ENCODE data around the gene DISP2. TPM values are rescaled to one million over a fixed set of nuclear protein-coding genes. Genes with fewer than 3 reads are reported as not detected.

DISP2 gene
- total RNA-seq, 1 experiment from 2014 or later, result 0.21 TPM

- no peak for DNase-seq (ENCODE audit: low read depth in 1 of 2, low spot score in 2 of 2)
- no peaks in the 10 kb centered on the region for H3K9me3 ChIP-seq (replicated peaks)
- H3K27me3 ChIP-seq (replicated peaks), result no peaks in the 10 kb centered on the region
- no peak overlapping the region for H3K4me3 ChIP-seq
- no peak overlapping the region for H3K27ac ChIP-seq
- peaks cover 98% of the 10 kb centered on the region for H3K36me3 ChIP-seq
- H3K4me1 ChIP-seq (replicated peaks), result peaks cover 8% of the 10 kb centered on the region
Observed at GRCh38 chr15:40388941-40389823, 31.2 kb downstream of the DISP2 start.

GRCh38 chr15:40389824-40390595, 32.0 kb downstream of the DISP2 start:
- Histone ChIP-seq H3K4me3 (no peak overlapping the region), H3K36me3 (peaks cover 99% of the 10 kb centered on the region), H3K4me1 (replicated peaks) (peaks cover 4% of the 10 kb centered on the region; the same call in 1 of the 2 replicates), H3K27ac (no peak overlapping the region), H3K9me3 (replicated peaks) (no peaks in the 10 kb centered on the region), H3K27me3 (replicated peaks) (no peaks in the 10 kb centered on the region)
- DNase-seq (ENCODE audit: low read depth in 1 of 2, low spot score in 2 of 2), result no peak

- DNase-seq (ENCODE audit: low read depth in 1 of 2, low spot score in 2 of 2), result no peak
- H3K4me1 ChIP-seq (replicated peaks), result no peaks in the 10 kb centered on the region
- H3K27me3 ChIP-seq (replicated peaks), result no peaks in the 10 kb centered on the region
- H3K27ac ChIP-seq, result no peak overlapping the region
- no peaks in the 10 kb centered on the region for H3K9me3 ChIP-seq (replicated peaks)
- H3K4me3 ChIP-seq, result no peak overlapping the region
- peaks cover 76% of the 10 kb centered on the region for H3K36me3 ChIP-seq
Observed at GRCh38 chr15:40392986-40393948, 35.2 kb downstream of the DISP2 start.

- Histone ChIP-seq H3K9me3 (replicated peaks) (no peaks in the 10 kb centered on the region), H3K4me3 (no peak overlapping the region), H3K27ac (no peak overlapping the region), H3K4me1 (replicated peaks) (no peaks in the 10 kb centered on the region), H3K27me3 (replicated peaks) (no peaks in the 10 kb centered on the region), H3K36me3 (peaks cover 30% of the 10 kb centered on the region)
- DNase-seq (ENCODE audit: low read depth in 1 of 2, low spot score in 2 of 2), result no peak
Observed at GRCh38 chr15:40397688-40398412, 39.8 kb downstream of the DISP2 start.

GRCh38 chr15:40398413-40398873, 40.4 kb downstream of the DISP2 start:
- H3K27me3 ChIP-seq (replicated peaks), result no peaks in the 10 kb centered on the region
- no peak overlapping the region for H3K4me3 ChIP-seq
- H3K36me3 ChIP-seq, result peaks cover 24% of the 10 kb centered on the region
- no peaks in the 10 kb centered on the region for H3K4me1 ChIP-seq (replicated peaks)
- DNase-seq (ENCODE audit: low read depth in 1 of 2, low spot score in 2 of 2), result no peak
- H3K9me3 ChIP-seq (replicated peaks), result no peaks in the 10 kb centered on the region
- H3K27ac ChIP-seq, result no peak overlapping the region

- no peak for DNase-seq (ENCODE audit: low read depth in 1 of 2, low spot score in 2 of 2)
- H3K27ac ChIP-seq, result no peak overlapping the region
Observed at GRCh38 chr15:40399370-40399769, 41.4 kb downstream of the DISP2 start.

GRCh38 chr15:40405501-40406381, 47.7 kb downstream of the DISP2 start, which contains the start of gene IVD:
Gene IVD (plus strand): TSS chr15:40405795. CDS start chr15:40405828, 33 bp downstream.
- Histone ChIP-seq H3K4me3 (peak within 1 kb of the TSS; percentile 66), H3K27me3 (replicated peaks) (no peaks in the 10 kb centered on the region), H3K9me3 (replicated peaks) (no peaks in the 10 kb centered on the region), H3K27ac (peak within 1 kb of the TSS; percentile 22), H3K4me1 (replicated peaks) (peaks cover 13% of the 10 kb centered on the region), H3K36me3 (peaks cover 37% of the 10 kb centered on the region)
- DNase-seq (ENCODE audit: low read depth in 1 of 2, low spot score in 2 of 2), result peak; percentile 88 to 96

More at GRCh38 chr15:40399370-40399769, 41.4 kb downstream of the DISP2 start:
- Histone ChIP-seq H3K9me3 (replicated peaks) (no peaks in the 10 kb centered on the region), H3K4me1 (replicated peaks) (no peaks in the 10 kb centered on the region), H3K36me3 (peaks cover 15% of the 10 kb centered on the region), H3K4me3 (no peak overlapping the region), H3K27me3 (replicated peaks) (no peaks in the 10 kb centered on the region)

- Histone ChIP-seq H3K4me3 (no peak overlapping the region), H3K36me3 (peaks cover 54% of the 10 kb centered on the region), H3K9me3 (replicated peaks) (no peaks in the 10 kb centered on the region), H3K4me1 (replicated peaks) (peaks cover 13% of the 10 kb centered on the region), H3K27me3 (replicated peaks) (no peaks in the 10 kb centered on the region), H3K27ac (no peak overlapping the region)
- no peak for DNase-seq (ENCODE audit: low read depth in 1 of 2, low spot score in 2 of 2)
Observed at GRCh38 chr15:40407330-40407990, 49.4 kb downstream of the DISP2 start.

- Histone ChIP-seq H3K27ac (no peak overlapping the region), H3K4me3 (no peak overlapping the region), H3K9me3 (replicated peaks) (no peaks in the 10 kb centered on the region), H3K36me3 (peaks cover 71% of the 10 kb centered on the region), H3K4me1 (replicated peaks) (peaks cover 13% of the 10 kb centered on the region), H3K27me3 (replicated peaks) (no peaks in the 10 kb centered on the region)
- DNase-seq (ENCODE audit: low read depth in 1 of 2, low spot score in 2 of 2), result no peak
Observed at GRCh38 chr15:40409366-40409765, 51.3 kb downstream of the DISP2 start.

GRCh38 chr15:40410476-40410875, 52.5 kb downstream of the DISP2 start:
- Histone ChIP-seq H3K27ac (no peak overlapping the region), H3K36me3 (peaks cover 82% of the 10 kb centered on the region), H3K4me1 (replicated peaks) (peaks cover 6% of the 10 kb centered on the region; the same call in 1 of the 2 replicates), H3K27me3 (replicated peaks) (no peaks in the 10 kb centered on the region), H3K9me3 (replicated peaks) (no peaks in the 10 kb centered on the region), H3K4me3 (no peak overlapping the region)
- DNase-seq (ENCODE audit: low read depth in 1 of 2, low spot score in 2 of 2), result no peak

- H3K4me3 ChIP-seq, result no peak overlapping the region
- H3K4me1 ChIP-seq (replicated peaks), result no peaks in the 10 kb centered on the region
- no peaks in the 10 kb centered on the region for H3K9me3 ChIP-seq (replicated peaks)
- no peaks in the 10 kb centered on the region for H3K27me3 ChIP-seq (replicated peaks)
- no peak overlapping the region for H3K27ac ChIP-seq
- peaks cover 88% of the 10 kb centered on the region for H3K36me3 ChIP-seq
- no peak for DNase-seq (ENCODE audit: low read depth in 1 of 2, low spot score in 2 of 2)
Observed at GRCh38 chr15:40412095-40412759, 54.2 kb downstream of the DISP2 start.
